H1 (cell line): Measurements from ENCODE around the gene IST1. TPM values are rescaled to one million over a fixed set of nuclear protein-coding genes. Genes with fewer than 3 reads are reported as not detected.
A peak's percentile ranks its signal among the peaks of the same experiment; 100 is the strongest.

Experiments
- CTCF ChIA-PET: fragments of 300-600 bp; sonication (Branson Sonifier 250); formaldehyde crosslinking; loops from one replicate; lab custom pipeline; 2021; ENCODE audit not compliant: partially characterized antibody; lab: Charles Lee
- POLR2A ChIA-PET: fragments of 300-600 bp; sonication (Branson Sonifier 250); formaldehyde crosslinking; loops from one replicate; lab custom pipeline; 2021; ENCODE audit warnings: inconsistent platforms; ENCODE audit not compliant: partially characterized antibody; lab: Charles Lee
- DNase-seq, 2 experiments: peaks; one replicate each; pipeline versions ENCODE4 v3.0.0 to v3.0.0-alpha.2; 2010 to 2022; ENCODE audit warnings: low spot score in 2 of 2, low read depth in 1 of 2, mixed read lengths in 1 of 2
- FAIRE-seq: peaks from 2 replicates; lab custom pipeline; 2011; peaks lifted over from hg19 to GRCh38; lab: Jason Lieb, UNC
- H2AFZ ChIP-seq: 2 replicates; pipeline ENCODE4 v1.8.1; 2012; ENCODE audit warnings: low read length, inconsistent platforms
- H2AK5ac ChIP-seq: 2 replicates; pipeline ENCODE4 v1.6.1; 2013; ENCODE audit warnings: low read depth, low read length
- H2BK120ac ChIP-seq: replicated peaks from 2 replicates; pipeline ENCODE3; 2013; ENCODE audit warnings: low read depth, low read length, inconsistent platforms
- H2BK12ac ChIP-seq: 2 replicates; pipeline ENCODE4 v1.6.1; 2013; ENCODE audit warnings: low read depth, low read length
- H2BK15ac ChIP-seq: 2 replicates; pipeline ENCODE4 v1.6.1; 2013; ENCODE audit warnings: low read length
- H2BK20ac ChIP-seq: 2 replicates; pipeline ENCODE4 v1.6.1; 2013; ENCODE audit warnings: low read length
- H2BK5ac ChIP-seq: 2 replicates; pipeline ENCODE4 v1.6.1; 2013; ENCODE audit warnings: low read depth, low read length
- H3K14ac ChIP-seq: 2 replicates; pipeline ENCODE4 v1.6.1; 2013; ENCODE audit warnings: inconsistent platforms; ENCODE audit not compliant: insufficient read length
- H3K18ac ChIP-seq: 2 replicates; pipeline ENCODE4 v1.6.1; 2013; ENCODE audit warnings: low read length; ENCODE audit errors: extremely low read depth
- H3K23ac ChIP-seq: 2 replicates; pipeline ENCODE4 v1.6.1; 2013; ENCODE audit warnings: inconsistent platforms; ENCODE audit not compliant: insufficient read length
- H3K23me2 ChIP-seq: 2 replicates; pipeline ENCODE4 v1.6.1; 2013; ENCODE audit warnings: low read depth, low read length
- H3K27ac ChIP-seq: 2 replicates; pipeline ENCODE4 v1.6.1; 2011; ENCODE audit warnings: low read depth, low read length, inconsistent platforms
- H3K27me3 ChIP-seq, 4 experiments: replicated peaks in 1 of 4; 1 replicate in 1 of 4; 2 replicates in 3 of 4; pipeline versions ENCODE4 v1.6.1 to v1.8.1; 2011 to 2013; ENCODE audit warnings: low read length in 3 of 4, mild to moderate bottlenecking in 3 of 4, inconsistent platforms in 2 of 4, mixed read lengths in 2 of 4, moderate library complexity in 1 of 4; ENCODE audit not compliant: control insufficient read depth in 3 of 4, insufficient read depth in 3 of 4; ENCODE audit errors: extremely low read depth in 1 of 4
- H3K36me3 ChIP-seq, 4 experiments: 2 replicates each; pipeline versions ENCODE4 v1.6.1 to v1.8.1; 2011 to 2013; ENCODE audit warnings: mild to moderate bottlenecking in 4 of 4, low read length in 3 of 4, moderate library complexity in 2 of 4, control low read depth in 1 of 4, inconsistent platforms in 1 of 4; ENCODE audit not compliant: insufficient read depth in 4 of 4, control insufficient read depth in 2 of 4
- H3K4ac ChIP-seq: replicated peaks from 2 replicates; pipeline ENCODE3; 2013; ENCODE audit warnings: low read length, low read depth, mixed read lengths, inconsistent platforms; ENCODE audit not compliant: insufficient read length
- H3K4me1 ChIP-seq, 4 experiments: replicated peaks in 1 of 4; 1 replicate in 1 of 4; 2 replicates in 3 of 4; pipeline versions ENCODE4 v1.6.1 to v1.8.1; 2011 to 2013; ENCODE audit warnings: low read length in 3 of 4, inconsistent platforms in 2 of 4, mixed read lengths in 1 of 4; ENCODE audit not compliant: insufficient read depth in 4 of 4, control insufficient read depth in 3 of 4
- H3K4me2 ChIP-seq, 2 experiments: 2 replicates each; pipeline versions ENCODE4 v1.6.1 to v1.8.1; 2011 to 2013; ENCODE audit warnings: low read depth in 2 of 2, low read length in 2 of 2, control low read depth in 1 of 2, inconsistent platforms in 1 of 2, mild to moderate bottlenecking in 1 of 2; ENCODE audit not compliant: insufficient read depth in 1 of 2
- H3K4me3 ChIP-seq, 4 experiments: fragments of 200-600, 300-600 bp in 1 of 4; sonication (generic), shearing (Covaris generic), sonication (Bioruptor Twin) in 1 of 4; 2 replicates each; pipeline versions ENCODE4 v1.5.1 to v1.8.1; 2011 to 2016; ENCODE audit warnings: low read length in 4 of 4, low read depth in 3 of 4, control low read depth in 2 of 4, inconsistent platforms in 2 of 4, mild to moderate bottlenecking in 2 of 4, mixed read lengths in 1 of 4, moderate library complexity in 1 of 4; ENCODE audit not compliant: insufficient read depth in 2 of 4; ENCODE audit errors: extremely low read depth in 1 of 4
- H3K56ac ChIP-seq: replicated peaks from 2 replicates; pipeline ENCODE3; 2013; ENCODE audit warnings: low read depth, mild to moderate bottlenecking, mixed read lengths, low read length, inconsistent platforms; ENCODE audit not compliant: insufficient read length
- H3K79me1 ChIP-seq: 2 replicates; pipeline ENCODE4 v1.6.1; 2013; ENCODE audit warnings: low read depth, low read length, control low read depth
- H3K79me2 ChIP-seq, 2 experiments: 2 replicates each; pipeline versions ENCODE4 v1.6.1 to v1.8.1; 2012 to 2013; ENCODE audit warnings: low read length in 2 of 2, mild to moderate bottlenecking in 2 of 2, inconsistent platforms in 1 of 2; ENCODE audit not compliant: insufficient read depth in 2 of 2, control insufficient read depth in 1 of 2
- H3K9ac ChIP-seq, 4 experiments: replicated peaks in 1 of 4; 1 replicate in 1 of 4; 2 replicates in 3 of 4; pipeline versions ENCODE4 v1.6.1 to v1.8.1; 2011 to 2013; ENCODE audit warnings: low read depth in 3 of 4, low read length in 3 of 4, control low read depth in 2 of 4, mild to moderate bottlenecking in 2 of 4, moderate library complexity in 2 of 4, inconsistent platforms in 1 of 4; ENCODE audit errors: extremely low read depth in 1 of 4
- H3K9me3 ChIP-seq, 2 experiments: 2 replicates each; pipeline versions ENCODE4 v1.6.1 to v1.8.1; 2012 to 2013; ENCODE audit warnings: mild to moderate bottlenecking in 2 of 2, moderate library complexity in 2 of 2, control low read depth in 1 of 2, inconsistent platforms in 1 of 2, low read depth in 1 of 2, low read length in 1 of 2, mixed read lengths in 1 of 2; ENCODE audit not compliant: insufficient read depth in 2 of 2
- H4K20me1 ChIP-seq, 2 experiments: replicated peaks in 1 of 2; 2 replicates each; pipeline versions ENCODE3 to v1.8.1; 2011 to 2013; ENCODE audit warnings: inconsistent platforms in 2 of 2, low read length in 2 of 2, mild to moderate bottlenecking in 1 of 2; ENCODE audit not compliant: insufficient read depth in 2 of 2, control insufficient read depth in 1 of 2
- H4K5ac ChIP-seq: 2 replicates; pipeline ENCODE4 v1.6.1; 2013; ENCODE audit warnings: low read length, low read depth, mixed read lengths, inconsistent platforms; ENCODE audit not compliant: insufficient read length
- H4K8ac ChIP-seq: 2 replicates; pipeline ENCODE4 v1.8.0; 2013; ENCODE audit warnings: mild to moderate bottlenecking, moderate library complexity, low read length, inconsistent platforms; ENCODE audit not compliant: insufficient read depth; ENCODE audit errors: extremely low read depth
- H4K91ac ChIP-seq: replicated peaks from 2 replicates; pipeline ENCODE3; 2013; ENCODE audit warnings: low read length, mixed read lengths, inconsistent platforms; ENCODE audit not compliant: insufficient read length
- BRCA1 ChIP-seq: IDR thresholded peaks from 2 replicates; pipeline ENCODE4 v1.6.1; 2012; ENCODE audit warnings: low read depth, low read length, improper control_type of control experiment
- CEBPB ChIP-seq: IDR thresholded peaks from 2 replicates; pipeline ENCODE4 v1.6.1; 2012; ENCODE audit warnings: low read depth, low read length
- EZH2 ChIP-seq: fragments of 200-600 bp; sonication (generic); IDR thresholded peaks from 2 replicates; pipeline ENCODE4 v1.7.1; 2012; ENCODE audit warnings: low read depth, mild to moderate bottlenecking, moderate library complexity, low read length, inconsistent platforms; ENCODE audit not compliant: severe bottlenecking
- MAFK ChIP-seq: IDR thresholded peaks from 2 replicates; pipeline ENCODE4 v1.6.1; 2012; ENCODE audit warnings: low read depth, mild to moderate bottlenecking, improper control_type of control experiment, low read length
- RXRA ChIP-seq: IDR thresholded peaks from 2 replicates; pipeline ENCODE4 v1.6.1; 2011; ENCODE audit warnings: low read depth, mild to moderate bottlenecking, low read length, moderate library complexity; ENCODE audit not compliant: insufficient read depth
- SIRT6 ChIP-seq: IDR thresholded peaks from one replicate; pipeline ENCODE4 v1.7.1; 2012; ENCODE audit warnings: low read length, inconsistent platforms
- SIX5 ChIP-seq: IDR thresholded peaks from 2 replicates; pipeline ENCODE4 v1.6.1; 2011; ENCODE audit warnings: mild to moderate bottlenecking, low read depth, low read length
- SP4 ChIP-seq: IDR thresholded peaks from 2 replicates; pipeline ENCODE4 v1.6.1; 2012; ENCODE audit warnings: low read length, inconsistent platforms
- SUZ12 ChIP-seq: fragments of 200-600 bp; sonication (generic); IDR thresholded peaks from 2 replicates; pipeline ENCODE4 v1.6.1; 2012; ENCODE audit warnings: mild to moderate bottlenecking, inconsistent platforms, low read length, moderate library complexity, mixed read lengths
- WGBS, 2 experiments: shearing (Covaris generic) in 1 of 2; methylation state at CpG; one replicate each; pipeline versions ENCODE4 v1.1.6 to v1.1.7; 2013 to 2015; ENCODE audit warnings: low lambda C conversion rate in 2 of 2, mixed read lengths in 2 of 2, inconsistent platforms in 1 of 2, low coverage in 1 of 2, missing lambda C conversion rate in 1 of 2; ENCODE audit not compliant: insufficient replicate concordance in 2 of 2, insufficient coverage in 1 of 2, insufficient read length in 1 of 2; ENCODE audit errors: extremely low coverage in 1 of 2, missing lambda C conversion rate in 1 of 2; 5-methylcytosine and 5-hydroxymethylcytosine counted together
- polyA plus RNA-seq, 7 experiments: library from polyadenylated mRNA; depleted of rRNA in 3 of 7; stranded (reverse) in 5 of 7; unstranded in 2 of 7; fragments of >200 nt in 5 of 7; fragments of 200-250 nt in 2 of 7; gene quantifications; 1 replicate in 5 of 7; 2 replicates in 1 of 7; 4 replicates in 1 of 7; pipeline versions ENCODE4 v1.2.1 to v1.2.3, GENCODE V29; 2011 to 2013; ENCODE audit warnings: missing spikeins in 2 of 7, mixed read lengths in 2 of 7
- total RNA-seq: library from RNA; stranded (reverse); fragmentation: NEBNext Ultra II Directional; extraction: Animal tissue kit (Norgen Biotek cat#: 25700); gene quantifications from 2 replicates; pipeline ENCODE4 v1.2.1, GENCODE V29; 2021
- TF ChIP-seq, protein P1 (sequence below): IDR thresholded peaks from 2 replicates; pipeline ENCODE4 v1.6.1; 2012; ENCODE audit warnings: low read length, inconsistent platforms

Gene IST1
- total and polyA plus RNA-seq, 2 of the 8 experiments (the other 6 are each of a cell fraction or from before 2014, with no cell fraction given): 190 to 248 TPM

DNA sequence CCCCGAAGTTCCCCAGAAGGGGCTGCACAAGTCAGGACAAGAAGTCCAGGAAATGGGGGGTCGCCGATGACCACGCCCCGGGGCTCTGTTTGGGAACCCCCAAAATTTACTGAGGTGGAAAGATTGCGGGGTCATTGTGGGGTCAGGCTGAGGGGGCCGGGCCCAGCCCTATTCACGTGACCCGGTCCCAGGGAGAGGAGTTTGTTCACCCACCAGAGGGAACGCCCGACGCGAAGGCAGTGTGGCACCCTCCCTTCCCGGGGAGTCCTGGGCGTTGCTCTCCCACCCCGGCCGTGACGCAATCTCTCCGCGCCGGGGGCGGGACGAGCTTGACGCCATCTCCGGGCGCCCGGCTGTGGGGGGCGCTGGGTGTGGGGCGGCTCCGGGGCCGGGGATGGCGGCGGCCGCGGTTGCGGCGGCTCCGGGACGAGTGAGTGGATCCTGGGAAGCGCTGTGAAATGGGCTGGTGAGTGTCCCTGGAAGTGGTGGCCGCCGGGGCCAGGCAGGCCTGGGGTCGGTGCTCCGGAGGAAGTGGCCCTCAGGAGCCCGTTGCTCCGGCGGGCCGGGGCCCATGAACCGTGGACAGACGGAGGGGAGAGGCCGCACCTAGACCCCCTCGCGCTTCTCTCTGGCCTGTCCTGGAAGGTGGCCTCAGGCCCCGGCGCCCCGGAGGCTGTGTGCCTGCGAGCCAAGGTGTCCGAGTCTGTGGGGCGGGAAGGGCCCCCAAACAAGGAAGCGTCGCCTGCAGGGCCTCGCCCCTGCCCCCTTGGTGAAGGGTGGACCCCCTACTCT lies 49.5 kb upstream of the IST1 start, which contains the start of gene ATXN1L:
Gene ATXN1L (plus strand): TSS at position 338 of the 792 bp plus-strand sequence. CDS start 3,765 bp downstream, outside the sequence.
- POLR2A ChIA-PET: interaction anchor here (0.6 to 3.0 kb wide), 11 partner anchors 10 to 1061 kb away, joined by 3 to 11 read pairs (median 3); partner anchors contain the start of genes AP1G1 and ZNF821
- peaks cover 0 to 7% of the 10 kb centered on the region in 2 experiments for H4K20me1 ChIP-seq
- H3K23me2 ChIP-seq: peaks cover 6% of the 10 kb centered on the region
- peaks cover 0 to 5% (median 0%) of the 10 kb centered on the region in 4 experiments; a peak in 2 of 7 replicates for H3K4me1 ChIP-seq
- no peak within 1 kb of the TSS for H2AK5ac ChIP-seq
- peak within 1 kb of the TSS; percentile 55 for H4K5ac ChIP-seq
- H3K9me3 ChIP-seq: no peaks in the 10 kb centered on the region
- H3K18ac ChIP-seq: no peak within 1 kb of the TSS; the same call in none of the 2 replicates
- H2BK15ac ChIP-seq: no peak within 1 kb of the TSS
- H3K4me2 ChIP-seq: peak within 1 kb of the TSS; percentile 78 to 90
- H4K91ac ChIP-seq: peak within 1 kb of the TSS; percentile 17
- H3K14ac ChIP-seq: no peak within 1 kb of the TSS
- FAIRE-seq (no peak), DNase-seq (peak; percentile 50 to 98)
- CTCF ChIA-PET: interaction anchor here (1.3 kb wide), 1 partner anchor 12 kb away, joined by 3 read pairs; no protein-coding TSS in a partner anchor
- H2BK5ac ChIP-seq: peak within 1 kb of the TSS; percentile 75
- H2BK20ac ChIP-seq: no peak within 1 kb of the TSS
- peaks cover 7 to 19% (median 12%) of the 10 kb centered on the region in 4 experiments; a peak in 5 of 8 replicates for H3K36me3 ChIP-seq
- H3K56ac ChIP-seq: peak within 1 kb of the TSS; percentile 87
- peaks cover 11% of the 10 kb centered on the region; the same call in 1 of the 2 replicates for H3K79me1 ChIP-seq
- peak within 1 kb of the TSS; percentile 87 for H3K27ac ChIP-seq
- peak within 1 kb of the TSS; percentile 27; the same call in 1 of the 2 replicates for H2BK12ac ChIP-seq
- no peaks in the 10 kb centered on the region for H3K27me3 ChIP-seq
- 4% methylated on average over 44 of the region's 62 CpGs; no CpG with 5 or more reads in 1 of the 2 experiments for WGBS, 2 experiments
- H3K4ac ChIP-seq: peak within 1 kb of the TSS; percentile 73
- no peak within 1 kb of the TSS for H3K23ac ChIP-seq
- peak within 1 kb of the TSS; percentile 96 for H4K8ac ChIP-seq
- peak within 1 kb of the TSS; percentile 43; the same call in 1 of the 2 replicates for H2AFZ ChIP-seq
- peak within 1 kb of the TSS; percentile 81 to 94 (median 88) for H3K9ac ChIP-seq
- peaks cover 11 to 21% of the 10 kb centered on the region in 2 experiments for H3K79me2 ChIP-seq
- peak within 1 kb of the TSS; percentile 78 to 97 (median 94) for H3K4me3 ChIP-seq
- no peak within 1 kb of the TSS for H2BK120ac ChIP-seq
- TF ChIP-seq CEBPB: peak; percentile 75
- TF ChIP-seq, protein P1, sequence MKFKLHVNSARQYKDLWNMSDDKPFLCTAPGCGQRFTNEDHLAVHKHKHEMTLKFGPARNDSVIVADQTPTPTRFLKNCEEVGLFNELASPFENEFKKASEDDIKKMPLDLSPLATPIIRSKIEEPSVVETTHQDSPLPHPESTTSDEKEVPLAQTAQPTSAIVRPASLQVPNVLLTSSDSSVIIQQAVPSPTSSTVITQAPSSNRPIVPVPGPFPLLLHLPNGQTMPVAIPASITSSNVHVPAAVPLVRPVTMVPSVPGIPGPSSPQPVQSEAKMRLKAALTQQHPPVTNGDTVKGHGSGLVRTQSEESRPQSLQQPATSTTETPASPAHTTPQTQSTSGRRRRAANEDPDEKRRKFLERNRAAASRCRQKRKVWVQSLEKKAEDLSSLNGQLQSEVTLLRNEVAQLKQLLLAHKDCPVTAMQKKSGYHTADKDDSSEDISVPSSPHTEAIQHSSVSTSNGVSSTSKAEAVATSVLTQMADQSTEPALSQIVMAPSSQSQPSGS: no peak; the same call in 1 of the 2 replicates
- 0 out of 2 replicates have a peak, but pooled peaks have one; percentile 4 for TF ChIP-seq RXRA
- TF ChIP-seq SIRT6: no peak
- TF ChIP-seq SP4: peak; percentile 87; the same call in 1 of the 2 replicates
- TF ChIP-seq MAFK: no peak
- TF ChIP-seq EZH2: no peak
- no peak for TF ChIP-seq SUZ12
- TF ChIP-seq BRCA1: peak; percentile 34; the same call in 1 of the 2 replicates
- no peak for TF ChIP-seq SIX5
